ENCODE results near the gene CCDC33.
A peak's percentile ranks its signal among the peaks of the same experiment; 100 is the strongest.

CCDC33 gene

GRCh38 chr15:74235962-74236361, at the start of gene CCDC33:
TSS of gene CCDC33 (plus strand) at chr15:74236326. CDS start at chr15:74236720, 394 bp downstream.
- no peak for DNase-seq (ENCODE audit: low read depth)

GRCh38 chr15:74188216-74188615, 47.9 kb upstream of the CCDC33 start:
- no peak for DNase-seq (ENCODE audit: low read depth)

GRCh38 chr15:74191798-74192197, 44.3 kb upstream of the CCDC33 start:
- DNase-seq (ENCODE audit: low read depth): no peak

DNA sequence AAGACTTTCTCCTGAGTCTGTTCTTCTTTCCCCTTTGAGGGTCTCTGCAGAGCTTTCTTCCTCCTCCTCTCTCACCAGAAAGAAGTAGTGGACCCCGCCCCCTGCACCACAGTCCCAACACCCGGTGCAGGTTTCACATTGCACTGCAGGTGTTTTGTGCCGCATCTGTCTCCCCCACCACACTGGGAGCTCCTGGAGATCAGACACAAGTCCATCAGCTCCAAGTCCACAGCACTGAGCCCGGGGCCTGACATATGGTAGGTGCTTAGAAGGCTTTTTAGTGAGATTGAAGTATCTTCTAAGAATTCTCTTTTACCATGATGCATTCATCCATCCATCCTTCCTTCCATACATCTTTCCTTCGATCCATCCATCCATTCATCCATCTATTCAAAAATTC, 43.4 kb upstream of the CCDC33 start:
- DNase-seq (ENCODE audit: low read depth): no peak

DNA sequence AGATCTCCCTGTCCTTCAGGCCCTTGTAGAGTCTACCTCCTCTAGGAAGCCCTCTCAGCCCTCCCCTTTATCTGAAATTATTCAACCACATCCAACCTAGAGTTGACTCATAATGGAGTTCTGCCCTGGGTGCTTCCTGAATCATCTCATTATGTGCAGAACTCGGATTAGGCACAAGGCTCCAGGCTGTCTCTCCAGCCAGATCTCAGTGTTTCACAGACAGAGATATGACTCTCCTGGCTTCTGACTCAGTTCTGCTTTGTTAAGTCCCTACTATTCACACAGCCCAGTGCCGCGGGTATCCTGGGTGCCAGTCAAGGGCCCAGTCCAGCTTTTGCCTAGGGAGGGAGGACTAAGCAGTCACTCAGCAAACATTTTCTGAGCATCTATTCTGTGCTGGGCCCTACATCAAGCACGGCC, 42.8 kb upstream of the CCDC33 start:
- peak; percentile 95 for DNase-seq (ENCODE audit: low read depth)

DNA sequence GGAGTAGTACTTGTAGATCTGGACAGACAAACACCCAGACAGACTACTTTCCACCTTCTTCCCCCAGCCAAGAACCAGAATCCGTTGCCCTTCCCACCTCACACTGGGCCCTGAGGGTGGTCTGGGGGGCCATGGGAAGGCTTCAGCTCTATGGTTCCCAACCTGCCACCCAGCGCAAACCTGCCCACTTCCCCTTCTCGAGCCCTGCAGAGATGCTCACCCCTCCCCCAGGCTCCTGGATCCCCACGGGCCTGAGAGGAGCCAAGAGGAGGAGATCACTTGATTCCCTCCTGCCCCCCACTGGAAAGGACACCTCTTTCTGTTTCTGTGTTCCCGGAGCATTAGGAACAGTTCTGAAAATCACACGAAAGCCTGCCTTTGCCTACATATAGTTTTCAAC, 42.2 kb upstream of the CCDC33 start:
- DNase-seq (ENCODE audit: low read depth): no peak

DNA sequence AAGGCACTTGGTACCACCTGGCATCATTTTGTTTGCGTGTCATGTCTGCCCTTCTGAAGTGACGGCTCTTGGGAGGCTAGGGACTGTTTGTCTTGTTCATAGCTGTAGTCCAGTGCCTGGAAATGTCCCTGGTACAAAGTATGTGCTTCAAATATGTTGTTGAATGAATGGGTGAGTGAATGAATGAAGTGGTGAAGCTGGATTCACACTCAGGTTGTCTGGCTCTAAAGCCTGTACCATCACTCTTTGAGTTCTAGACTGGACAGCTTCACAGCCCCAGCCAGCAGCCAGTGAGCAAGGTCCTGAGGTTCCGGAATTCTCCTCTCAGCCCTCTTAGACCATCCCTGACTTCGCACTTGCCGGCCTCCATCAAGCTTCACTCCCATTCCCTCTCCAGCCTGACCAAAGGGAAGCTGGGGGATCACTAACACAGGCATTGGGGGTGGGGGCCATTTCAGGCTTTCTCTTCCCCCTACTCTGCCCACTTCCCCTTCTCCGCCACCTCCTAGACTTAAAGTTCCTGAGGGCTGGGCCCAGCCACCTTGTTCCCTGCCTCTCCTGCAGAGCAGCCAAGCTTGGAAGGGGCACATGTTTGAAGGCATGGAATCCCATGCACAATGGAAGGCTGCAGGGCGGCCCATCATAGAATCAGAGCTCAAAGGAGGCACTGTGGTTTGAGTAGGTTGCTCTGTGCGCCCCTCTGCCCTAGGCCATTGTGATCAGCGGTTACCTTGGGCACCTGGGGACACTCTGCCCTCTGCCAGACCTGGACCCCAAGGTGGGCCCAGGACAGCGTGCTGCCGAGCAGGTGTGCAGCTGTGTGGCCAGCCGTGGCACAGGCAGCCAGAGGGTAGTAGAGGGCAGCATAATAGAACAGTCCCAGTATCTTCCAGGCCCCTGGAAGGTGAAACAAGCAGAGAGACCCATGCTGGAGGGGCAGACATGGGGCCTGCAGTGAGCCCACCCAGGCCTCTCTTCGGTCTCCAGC, 41.3 kb upstream of the CCDC33 start:
- DNase-seq (ENCODE audit: low read depth): no peak

DNA sequence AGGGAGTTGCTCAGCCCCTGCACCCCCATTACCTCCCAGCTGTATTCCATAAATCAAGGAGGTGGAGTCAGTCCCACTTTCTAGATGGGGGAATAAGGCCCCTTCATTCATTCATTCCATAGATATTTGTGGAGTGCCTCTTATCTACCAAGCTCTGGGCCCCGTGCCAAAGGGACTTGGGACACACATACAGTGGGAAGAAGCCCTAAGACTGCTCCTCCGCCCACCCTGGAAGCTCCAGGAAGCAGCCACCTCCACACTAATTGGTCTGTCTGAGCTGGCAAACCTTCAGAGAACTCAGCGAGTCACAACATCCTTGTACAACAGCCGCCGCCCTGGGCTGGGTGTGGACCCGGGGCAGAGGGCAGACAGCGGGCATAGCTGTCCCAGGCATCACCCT, 40.0 kb upstream of the CCDC33 start:
- DNase-seq (ENCODE audit: low read depth): peak; percentile 89

DNA sequence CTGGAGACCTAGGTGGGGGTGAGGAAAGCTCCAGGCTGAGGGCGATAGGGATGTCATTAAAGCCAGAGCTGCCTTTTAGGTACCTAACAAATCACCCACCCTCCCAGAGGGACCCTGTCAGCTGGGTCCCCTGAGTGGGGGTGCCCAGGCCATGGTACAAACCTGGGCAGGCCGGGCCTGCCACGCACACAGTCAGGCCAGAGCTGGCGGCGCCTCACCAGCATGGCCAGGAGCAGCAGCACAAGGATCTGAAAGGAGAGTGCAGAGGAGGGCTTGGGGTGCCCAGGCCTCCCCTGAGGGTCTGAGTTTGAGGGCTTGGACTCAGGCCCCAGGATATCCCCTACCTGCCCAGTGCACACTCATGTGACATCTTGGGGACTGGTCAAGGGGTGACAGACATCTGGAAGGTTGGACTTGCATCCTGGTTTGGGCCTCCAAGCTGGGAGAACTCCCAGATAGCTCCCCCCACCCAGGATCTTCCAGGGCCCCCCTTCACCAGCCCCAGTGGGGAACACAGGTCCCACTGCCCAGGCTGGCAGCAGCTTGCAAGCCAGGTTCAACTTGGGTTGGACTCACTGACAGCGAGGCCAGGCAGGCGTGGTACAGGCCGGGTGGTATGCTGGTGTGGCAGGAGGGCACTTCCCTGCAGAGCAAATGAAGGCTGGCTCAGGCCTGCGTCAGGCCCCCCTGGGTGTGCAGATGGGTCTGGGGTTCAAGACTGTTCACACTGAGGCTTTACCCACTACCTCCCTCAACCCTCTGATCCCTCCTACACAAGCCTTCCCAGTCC, 38.8 kb upstream of the CCDC33 start:
- DNase-seq (ENCODE audit: low read depth): no peak

DNA sequence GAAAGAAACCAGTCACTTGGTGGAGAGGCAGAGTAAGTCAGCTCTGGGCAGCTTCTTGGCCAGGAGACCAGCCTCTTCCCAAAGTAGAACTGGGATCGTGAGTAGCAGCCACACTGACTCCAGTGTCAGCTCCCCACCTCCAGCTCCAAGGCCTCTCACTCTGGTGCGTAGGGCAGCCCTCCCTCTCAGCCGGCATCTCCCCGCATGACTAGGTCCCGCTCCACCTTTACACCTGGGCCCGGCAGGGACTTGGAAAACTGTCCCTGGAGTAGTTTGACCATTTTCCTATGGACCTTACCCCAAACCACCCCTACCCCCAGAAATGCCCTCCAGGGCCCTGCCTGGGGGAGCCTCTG, 36.9 kb upstream of the CCDC33 start:
- DNase-seq (ENCODE audit: low read depth): no peak

GRCh38 chr15:74200412-74200815, 35.7 kb upstream of the CCDC33 start:
- DNase-seq (ENCODE audit: low read depth): peak; percentile 88

DNA sequence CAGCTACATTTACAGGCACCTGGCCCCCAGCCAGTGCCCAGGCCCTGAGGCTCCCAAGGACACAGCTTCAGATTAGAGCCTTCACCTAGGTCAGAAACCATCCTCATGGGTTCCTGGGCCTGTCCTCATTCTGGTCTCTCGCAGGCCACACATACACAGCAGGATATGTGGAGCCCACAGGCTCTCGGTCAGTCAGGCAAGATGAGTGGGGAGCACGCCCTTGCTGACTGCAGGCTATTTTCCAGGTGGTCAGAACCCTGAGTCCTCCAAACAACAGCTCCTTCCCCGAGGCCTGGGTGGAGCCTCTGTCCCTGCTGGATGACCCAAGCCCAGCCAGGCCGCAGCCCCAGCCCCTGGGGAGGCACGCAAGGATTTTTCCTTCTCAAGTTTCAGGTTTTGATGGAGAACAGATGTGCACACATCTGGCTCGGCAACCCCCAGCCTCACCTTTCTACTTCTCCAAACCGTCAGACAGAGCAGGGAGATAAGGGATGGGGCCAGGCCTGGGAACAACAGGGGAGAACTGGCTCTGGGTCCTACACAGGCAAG, 35.2 kb upstream of the CCDC33 start:
- no peak for DNase-seq (ENCODE audit: low read depth)

- DNase-seq (ENCODE audit: low read depth): peak; percentile 68
These were observed 34.3 kb upstream of the CCDC33 start for GRCh38 chr15:74201710-74202420.

GRCh38 chr15:74202452-74203401, 33.4 kb upstream of the CCDC33 start, which contains the start of gene STRA6:
TSS of gene STRA6 (minus strand) at chr15:74202787. CDS start at chr15:74202267, 520 bp downstream.
- peak; percentile 86 for DNase-seq (ENCODE audit: low read depth)

- peak; percentile 80 for DNase-seq (ENCODE audit: low read depth)
These were observed 32.2 kb upstream of the CCDC33 start for GRCh38 chr15:74203914-74204431.

DNA sequence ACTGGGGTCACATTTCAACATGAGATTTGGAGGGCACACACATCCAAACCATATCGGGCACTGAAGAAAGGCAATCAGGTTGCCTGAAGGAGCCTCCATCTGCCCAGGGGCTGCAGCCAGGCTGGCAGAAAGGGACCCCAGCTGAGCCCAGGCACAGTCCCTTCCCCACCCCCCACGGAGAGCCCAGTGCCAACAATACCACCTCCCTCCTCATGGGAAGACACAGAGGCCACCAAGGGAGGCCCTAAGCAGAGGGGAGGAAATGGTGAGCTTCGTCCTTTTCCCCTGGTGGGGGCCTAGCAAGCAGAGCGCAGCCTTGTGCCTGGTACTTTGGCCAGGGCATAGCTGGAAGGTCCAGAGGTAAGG, 30.6 kb upstream of the CCDC33 start:
- no peak for DNase-seq (ENCODE audit: low read depth)

- DNase-seq (ENCODE audit: low read depth): peak; percentile 59
These were observed 29.3 kb upstream of the CCDC33 start for GRCh38 chr15:74206801-74207281.

- no peak for DNase-seq (ENCODE audit: low read depth)
These were observed 28.3 kb upstream of the CCDC33 start for GRCh38 chr15:74207652-74208440.

DNA sequence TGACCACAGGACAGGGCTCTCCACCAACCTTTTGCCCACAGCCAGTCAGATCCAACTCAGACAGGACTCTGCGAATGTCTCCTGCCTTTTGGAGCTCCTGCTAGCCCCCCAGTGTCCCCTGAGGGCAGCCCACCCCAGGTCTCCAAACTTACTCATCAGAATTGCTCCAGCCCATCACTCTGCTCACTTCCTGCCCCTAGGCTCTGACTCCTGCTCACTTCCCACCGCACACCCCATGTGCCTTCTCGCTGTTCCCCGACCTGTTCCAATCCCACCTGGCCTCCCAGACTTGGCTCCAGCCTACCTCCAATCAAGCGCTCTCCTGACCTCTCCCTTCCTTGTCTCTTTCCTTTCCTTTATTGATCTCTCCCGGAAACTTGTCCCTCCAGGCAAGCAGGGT, 27.6 kb upstream of the CCDC33 start:
- DNase-seq (ENCODE audit: low read depth): no peak
